ENCODE measurements around the gene GMDS. TPM values are rescaled to one million over a fixed set of nuclear protein-coding genes. Genes with fewer than 3 reads are reported as not detected.

GMDS gene
- total RNA-seq, 1 donor from 2014 or later: 34.0 TPM

DNA sequence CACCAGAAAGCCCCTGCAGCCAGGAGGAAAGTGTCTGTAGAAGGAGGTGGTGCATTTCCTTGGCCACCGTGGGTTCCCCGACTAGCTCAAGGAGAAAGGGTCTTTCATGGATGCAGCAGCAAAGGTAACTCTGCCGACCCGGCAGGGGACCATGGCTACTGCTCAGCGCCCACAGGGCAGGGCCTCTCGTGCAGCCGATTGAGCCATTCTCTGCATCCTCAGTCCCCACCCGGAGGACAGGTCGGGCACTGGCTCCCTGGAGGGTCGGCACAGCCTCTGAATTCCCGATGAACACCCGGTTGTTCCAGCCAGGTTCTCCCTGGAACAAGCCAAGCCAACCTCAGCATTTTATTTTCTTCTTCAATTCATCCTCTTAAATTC is 659.7 kb downstream of the GMDS start:
- no peak for TF ChIP-seq CTCF (IDR thresholded peaks at IDR 0.05)
- Mint-ChIP-seq H3K4me1 (ENCODE audit: low read depth) (no peaks in the 10 kb centered on the region), H3K36me3 (ENCODE audit: low read depth) (peaks cover 2% of the 10 kb centered on the region), H3K27me3 (ENCODE audit: low read depth) (peaks cover 5% of the 10 kb centered on the region), H3K27ac (ENCODE audit: unreplicated experiment) (no peak overlapping the region), H3K4me3 (ENCODE audit: unreplicated experiment) (no peak overlapping the region), H3K9me3 (ENCODE audit: low read depth) (peaks cover 9% of the 10 kb centered on the region)
- no peak for DNase-seq (ENCODE audit: low spot score)

DNA sequence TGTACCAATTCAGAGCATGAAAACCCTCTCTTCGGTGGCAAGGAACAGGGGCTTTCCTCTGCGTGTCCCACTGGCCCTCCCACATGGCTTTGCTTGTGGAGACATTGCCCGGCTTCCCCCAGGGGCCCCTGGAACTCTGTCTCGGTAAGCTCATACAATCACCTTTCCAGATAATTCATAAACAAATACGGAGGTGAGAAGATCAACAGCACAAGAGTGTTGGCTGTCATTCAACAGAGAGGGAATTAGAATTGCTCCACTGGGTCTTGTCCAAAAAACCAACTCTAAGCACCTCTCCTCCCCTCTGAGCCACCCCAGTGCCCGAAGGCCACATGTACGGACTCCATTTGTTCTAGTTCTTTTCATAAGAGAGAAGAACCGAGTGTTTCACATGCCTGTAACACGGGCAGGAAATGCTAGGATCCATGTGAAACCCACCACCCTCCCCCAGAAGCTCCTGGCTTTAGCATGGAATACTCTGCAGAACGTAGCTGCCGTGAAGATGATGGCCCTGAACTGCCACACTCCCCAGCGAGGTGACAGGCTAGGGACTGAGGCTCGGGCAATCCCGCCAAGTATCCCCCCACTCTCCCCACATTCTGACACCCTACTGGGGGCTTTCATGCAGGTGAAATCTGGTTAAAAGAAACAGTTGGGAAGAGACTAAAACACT is 660.3 kb downstream of the GMDS start:
- peaks cover 5% of the 10 kb centered on the region for H3K27me3 Mint-ChIP-seq (ENCODE audit: low read depth)
- no peak for TF ChIP-seq CTCF (IDR thresholded peaks at IDR 0.05)
- H3K4me1 Mint-ChIP-seq (ENCODE audit: low read depth): peaks cover 2% of the 10 kb centered on the region
- H3K36me3 Mint-ChIP-seq (ENCODE audit: low read depth): peaks cover 2% of the 10 kb centered on the region
- H3K4me3 Mint-ChIP-seq (ENCODE audit: unreplicated experiment): no peak overlapping the region
- DNase-seq (ENCODE audit: low spot score): no peak
- no peak overlapping the region for H3K27ac Mint-ChIP-seq (ENCODE audit: unreplicated experiment)
- peaks cover 9% of the 10 kb centered on the region for H3K9me3 Mint-ChIP-seq (ENCODE audit: low read depth)

GRCh38 chr6:1584146-1584545 is 661.3 kb downstream of the GMDS start:
- Mint-ChIP-seq H3K27me3 (ENCODE audit: low read depth) (peaks cover 5% of the 10 kb centered on the region), H3K27ac (ENCODE audit: unreplicated experiment) (no peak overlapping the region), H3K4me3 (ENCODE audit: unreplicated experiment) (no peak overlapping the region), H3K9me3 (ENCODE audit: low read depth) (peaks cover 9% of the 10 kb centered on the region), H3K4me1 (ENCODE audit: low read depth) (peaks cover 5% of the 10 kb centered on the region), H3K36me3 (ENCODE audit: low read depth) (peaks cover 2% of the 10 kb centered on the region)
- DNase-seq (ENCODE audit: low spot score): no peak
- no peak for TF ChIP-seq CTCF (IDR thresholded peaks at IDR 0.05)

GRCh38 chr6:1581120-1581991 is 664.0 kb downstream of the GMDS start:
- no peak overlapping the region for H3K4me3 Mint-ChIP-seq (ENCODE audit: unreplicated experiment)
- peaks cover 2% of the 10 kb centered on the region for H3K36me3 Mint-ChIP-seq (ENCODE audit: low read depth)
- H3K9me3 Mint-ChIP-seq (ENCODE audit: low read depth): peaks cover 9% of the 10 kb centered on the region
- no peak overlapping the region for H3K27ac Mint-ChIP-seq (ENCODE audit: unreplicated experiment)
- peaks cover 5% of the 10 kb centered on the region for H3K27me3 Mint-ChIP-seq (ENCODE audit: low read depth)
- TF ChIP-seq CTCF (IDR thresholded peaks at IDR 0.05): no peak
- DNase-seq (ENCODE audit: low spot score): no peak
- peaks cover 5% of the 10 kb centered on the region for H3K4me1 Mint-ChIP-seq (ENCODE audit: low read depth)

- H3K9me3 Mint-ChIP-seq (ENCODE audit: low read depth): peaks cover 9% of the 10 kb centered on the region
- no peak overlapping the region for H3K4me3 Mint-ChIP-seq (ENCODE audit: unreplicated experiment)
- no peak for DNase-seq (ENCODE audit: low spot score)
- no peak overlapping the region for H3K27ac Mint-ChIP-seq (ENCODE audit: unreplicated experiment)
- TF ChIP-seq CTCF (IDR thresholded peaks at IDR 0.05): no peak
- H3K4me1 Mint-ChIP-seq (ENCODE audit: low read depth): peaks cover 10% of the 10 kb centered on the region
- H3K27me3 Mint-ChIP-seq (ENCODE audit: low read depth): peaks cover 5% of the 10 kb centered on the region
- peaks cover 2% of the 10 kb centered on the region for H3K36me3 Mint-ChIP-seq (ENCODE audit: low read depth)
Observed at GRCh38 chr6:1580585-1580984, 664.8 kb downstream of the GMDS start.
